WTC11 (cell line): ENCODE data around the gene TMEFF2. TPM values are rescaled to one million over a fixed set of nuclear protein-coding genes. Genes with fewer than 3 reads are reported as not detected.

Experiments used
- ATAC-seq: fragments of 200-7000 bp; cut with Tn5 transposase; 2 replicates; pipeline ENCODE4 v1.10.0; 2021; ENCODE audit warnings: mild to moderate bottlenecking, moderate library complexity
- CTCF ChIA-PET: fragments of 300-600 bp; sonication (Branson Sonifier 250); formaldehyde crosslinking; loops from one replicate; lab custom pipeline; 2021; ENCODE audit warnings: antibody characterized with exemption; lab: Charles Lee
- POLR2A ChIA-PET: fragments of 350-600 bp; sonication (Branson Sonifier 250); formaldehyde crosslinking; loops from one replicate; lab custom pipeline; 2021; ENCODE audit warnings: antibody characterized with exemption; lab: Charles Lee
- DNase-seq: peaks from one replicate; pipeline ENCODE4 v3.0.0; 2021; ENCODE audit warnings: low spot score
- H3K27ac Mint-ChIP-seq: 2 replicates; pipeline ENCODE4 v1.8.0; 2021; ENCODE audit warnings: mixed read lengths
- H3K27me3 Mint-ChIP-seq: 2 replicates; pipeline ENCODE4 v1.8.0; 2021; ENCODE audit warnings: low read depth, mild to moderate bottlenecking, moderate library complexity, mixed read lengths
- H3K36me3 Mint-ChIP-seq: 2 replicates; pipeline ENCODE4 v1.8.0; 2021; ENCODE audit warnings: mixed read lengths
- H3K4me1 Mint-ChIP-seq: 2 replicates; pipeline ENCODE4 v1.8.0; 2022; ENCODE audit warnings: mixed read lengths
- H3K4me3 Mint-ChIP-seq: 2 replicates; pipeline ENCODE4 v1.8.0; 2021; ENCODE audit warnings: mild to moderate bottlenecking, moderate library complexity, mixed read lengths
- H3K9me3 Mint-ChIP-seq: 2 replicates; pipeline ENCODE4 v1.8.0; 2021; ENCODE audit warnings: mixed read lengths
- CTCF ChIP-seq: fragments of 200-600 bp; IDR thresholded peaks from 2 replicates; pipeline ENCODE4 v1.8.0; 2022; ENCODE audit warnings: antibody characterized with exemption
- ELF4 ChIP-seq: sonication (generic); formaldehyde crosslinking; IDR thresholded peaks from 2 replicates; pipeline ENCODE4 v1.8.1; 2022; ENCODE audit warnings: low read depth, mild to moderate bottlenecking, moderate library complexity, missing genetic modification reagents
- EMX1 ChIP-seq: fragments of 250-450 bp; sonication (Bioruptor Pico); IDR thresholded peaks from 2 replicates; pipeline ENCODE4 v1.8.0; 2021; ENCODE audit warnings: mild to moderate bottlenecking
- ETV6 ChIP-seq: sonication (generic); formaldehyde crosslinking; IDR thresholded peaks from 2 replicates; pipeline ENCODE4 v1.8.1; 2022; ENCODE audit warnings: mild to moderate bottlenecking, missing genetic modification reagents
- FOXK1 ChIP-seq: sonication (generic); formaldehyde crosslinking; IDR thresholded peaks from 2 replicates; pipeline ENCODE4 v1.8.0; 2022; ENCODE audit warnings: mild to moderate bottlenecking, moderate library complexity, missing genetic modification reagents
- FOXP1 ChIP-seq: sonication (generic); formaldehyde crosslinking; IDR thresholded peaks from 2 replicates; pipeline ENCODE4 v1.8.0; 2022; ENCODE audit warnings: missing genetic modification reagents, mild to moderate bottlenecking, moderate library complexity, borderline replicate concordance
- MYBL2 ChIP-seq: sonication (generic); formaldehyde crosslinking; IDR thresholded peaks from 2 replicates; pipeline ENCODE4 v1.8.1; 2023; ENCODE audit warnings: mild to moderate bottlenecking, moderate library complexity, missing genetic modification reagents
- PREB ChIP-seq: sonication (generic); formaldehyde crosslinking; IDR thresholded peaks from 2 replicates; pipeline ENCODE4 v1.8.1; 2022; ENCODE audit warnings: mild to moderate bottlenecking, missing genetic modification reagents, moderate library complexity, borderline replicate concordance
- RORB ChIP-seq: fragments of 250-450 bp; sonication (Bioruptor Pico); IDR thresholded peaks from 2 replicates; pipeline ENCODE4 v1.9.0; 2021; ENCODE audit warnings: mild to moderate bottlenecking
- TP53 ChIP-seq: sonication (generic); formaldehyde crosslinking; IDR thresholded peaks from 2 replicates; pipeline ENCODE4 v1.8.1; 2023; ENCODE audit warnings: mild to moderate bottlenecking, missing genetic modification reagents
- ZBTB21 ChIP-seq: sonication (generic); formaldehyde crosslinking; IDR thresholded peaks from 2 replicates; pipeline ENCODE4 v1.8.1; 2023; ENCODE audit warnings: mild to moderate bottlenecking, missing genetic modification reagents, borderline replicate concordance
- ZNF121 ChIP-seq: sonication (generic); formaldehyde crosslinking; IDR thresholded peaks from 2 replicates; pipeline ENCODE4 v1.8.0; 2023; ENCODE audit warnings: missing genetic modification reagents
- ZNF396 ChIP-seq: fragments of 250-450 bp; sonication (Bioruptor Pico); IDR thresholded peaks from 2 replicates; pipeline ENCODE4 v1.8.0; 2021; ENCODE audit warnings: mild to moderate bottlenecking, moderate library complexity, borderline replicate concordance
- ZNF416 ChIP-seq: fragments of 250-450 bp; sonication (Bioruptor Pico); IDR thresholded peaks from 2 replicates; pipeline ENCODE4 v1.9.0; 2021; ENCODE audit warnings: mild to moderate bottlenecking, inconsistent platforms
- total RNA-seq: library from RNA; stranded (reverse); gene quantifications from 3 replicates; pipeline ENCODE4 v1.2.3, GENCODE V29; 2021
- TF ChIP-seq, protein P1 (sequence below): sonication (generic); formaldehyde crosslinking; IDR thresholded peaks from 2 replicates; pipeline ENCODE4 v1.8.1; 2023; ENCODE audit warnings: mild to moderate bottlenecking, moderate library complexity, missing genetic modification reagents
- TF ChIP-seq, protein P2 (sequence below): sonication (generic); formaldehyde crosslinking; IDR thresholded peaks from 2 replicates; pipeline ENCODE4 v1.8.0; 2023; ENCODE audit warnings: mild to moderate bottlenecking, missing genetic modification reagents

The TMEFF2 gene
- total RNA-seq, 1 experiment from 2014 or later = 2.3 TPM

DNA sequence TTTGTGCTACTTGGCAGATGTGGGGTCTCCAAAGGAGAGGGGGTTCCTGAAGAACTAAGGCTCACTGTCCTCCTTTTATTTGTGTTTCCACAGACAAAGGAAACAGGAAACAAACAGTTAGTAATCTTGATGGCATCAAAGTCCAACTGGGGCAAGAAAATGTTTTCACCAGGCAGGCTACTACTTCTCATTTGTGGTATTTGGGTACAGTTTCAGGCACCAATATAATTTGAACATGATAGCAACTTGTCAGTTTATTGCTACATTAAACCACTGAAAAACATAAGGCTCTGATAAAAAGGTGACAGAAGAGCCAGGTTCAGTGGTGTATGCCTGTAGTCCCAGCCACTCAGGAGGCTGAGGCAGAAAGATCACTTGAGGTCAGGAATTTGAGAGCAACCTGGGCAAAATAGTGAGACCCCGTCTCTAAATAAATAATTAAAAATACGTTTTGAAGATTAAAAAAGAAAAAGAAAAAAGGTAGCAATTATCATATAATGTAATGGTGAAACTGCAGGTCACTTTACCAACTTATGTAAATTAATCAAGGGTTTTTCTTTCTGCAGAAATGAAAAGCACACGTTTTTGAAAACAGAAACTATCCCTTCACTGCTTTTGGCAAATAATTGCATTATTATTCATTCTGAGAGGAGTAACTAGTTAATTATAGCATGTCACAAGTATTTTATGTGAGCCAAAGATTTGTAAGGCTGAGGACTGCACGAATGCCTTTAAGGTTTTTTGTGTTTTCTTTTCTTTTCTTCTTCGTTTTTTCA lies 190.4 kb downstream of the TMEFF2 start (continued):
- TF ChIP-seq, protein P1, sequence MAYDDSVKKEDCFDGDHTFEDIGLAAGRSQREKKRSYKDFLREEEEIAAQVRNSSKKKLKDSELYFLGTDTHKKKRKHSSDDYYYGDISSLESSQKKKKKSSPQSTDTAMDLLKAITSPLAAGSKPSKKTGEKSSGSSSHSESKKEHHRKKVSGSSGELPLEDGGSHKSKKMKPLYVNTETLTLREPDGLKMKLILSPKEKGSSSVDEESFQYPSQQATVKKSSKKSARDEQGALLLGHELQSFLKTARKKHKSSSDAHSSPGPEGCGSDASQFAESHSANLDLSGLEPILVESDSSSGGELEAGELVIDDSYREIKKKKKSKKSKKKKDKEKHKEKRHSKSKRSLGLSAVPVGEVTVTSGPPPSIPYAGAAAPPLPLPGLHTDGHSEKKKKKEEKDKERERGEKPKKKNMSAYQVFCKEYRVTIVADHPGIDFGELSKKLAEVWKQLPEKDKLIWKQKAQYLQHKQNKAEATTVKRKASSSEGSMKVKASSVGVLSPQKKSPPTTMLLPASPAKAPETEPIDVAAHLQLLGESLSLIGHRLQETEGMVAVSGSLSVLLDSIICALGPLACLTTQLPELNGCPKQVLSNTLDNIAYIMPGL = no peak
- no peak for TF ChIP-seq ETV6 (CRISPR knock-in tag)

- Mint-ChIP-seq H3K27ac (no peak overlapping the region), H3K4me3 (no peak overlapping the region), H3K9me3 (peaks cover 13% of the 10 kb centered on the region), H3K27me3 (no peaks in the 10 kb centered on the region), H3K36me3 (peaks cover 12% of the 10 kb centered on the region; the same call in 1 of the 2 replicates), H3K4me1 (peaks cover 47% of the 10 kb centered on the region)
- ChIA-PET CTCF (interaction anchor here (0.7 to 0.9 kb wide), 2 partner anchors 133 to 190 kb away, joined by 3 read pairs; no protein-coding TSS in a partner anchor), POLR2A (no interaction called here)
- DNase-seq (peak; percentile 36), ATAC-seq (peak; percentile 32)
- TF ChIP-seq MYBL2 (CRISPR knock-in tag) (no peak), ZBTB21 (no peak), ZNF121 (CRISPR knock-in tag) (no peak), TP53 (CRISPR knock-in tag) (no peak), RORB (no peak), EMX1 (CRISPR knock-in tag) (no peak), ZNF416 (CRISPR knock-in tag) (no peak), CTCF (no peak), ELF4 (CRISPR knock-in tag) (no peak), ZNF396 (no peak), FOXP1 (CRISPR knock-in tag) (no peak), PREB (CRISPR knock-in tag) (no peak), FOXK1 (CRISPR knock-in tag) (no peak)
- TF ChIP-seq, protein P1 = no peak
- TF ChIP-seq, protein P2, sequence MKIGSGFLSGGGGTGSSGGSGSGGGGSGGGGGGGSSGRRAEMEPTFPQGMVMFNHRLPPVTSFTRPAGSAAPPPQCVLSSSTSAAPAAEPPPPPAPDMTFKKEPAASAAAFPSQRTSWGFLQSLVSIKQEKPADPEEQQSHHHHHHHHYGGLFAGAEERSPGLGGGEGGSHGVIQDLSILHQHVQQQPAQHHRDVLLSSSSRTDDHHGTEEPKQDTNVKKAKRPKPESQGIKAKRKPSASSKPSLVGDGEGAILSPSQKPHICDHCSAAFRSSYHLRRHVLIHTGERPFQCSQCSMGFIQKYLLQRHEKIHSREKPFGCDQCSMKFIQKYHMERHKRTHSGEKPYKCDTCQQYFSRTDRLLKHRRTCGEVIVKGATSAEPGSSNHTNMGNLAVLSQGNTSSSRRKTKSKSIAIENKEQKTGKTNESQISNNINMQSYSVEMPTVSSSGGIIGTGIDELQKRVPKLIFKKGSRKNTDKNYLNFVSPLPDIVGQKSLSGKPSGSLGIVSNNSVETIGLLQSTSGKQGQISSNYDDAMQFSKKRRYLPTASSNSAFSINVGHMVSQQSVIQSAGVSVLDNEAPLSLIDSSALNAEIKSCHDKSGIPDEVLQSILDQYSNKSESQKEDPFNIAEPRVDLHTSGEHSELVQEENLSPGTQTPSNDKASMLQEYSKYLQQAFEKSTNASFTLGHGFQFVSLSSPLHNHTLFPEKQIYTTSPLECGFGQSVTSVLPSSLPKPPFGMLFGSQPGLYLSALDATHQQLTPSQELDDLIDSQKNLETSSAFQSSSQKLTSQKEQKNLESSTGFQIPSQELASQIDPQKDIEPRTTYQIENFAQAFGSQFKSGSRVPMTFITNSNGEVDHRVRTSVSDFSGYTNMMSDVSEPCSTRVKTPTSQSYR (CRISPR knock-in tag) = no peak
Observed at GRCh38 chr2:192002418-192002817, 192.3 kb downstream of the TMEFF2 start.
